Subcutaneous abdominal adipose tissue (tissue), 5 donors: Measurements from ENCODE around the gene PRR23E.

Source experiments
- H3K27ac ChIP-seq: one replicate; pipeline ENCODE4 v1.7.0; 2013; ENCODE audit warnings: low read depth, mild to moderate bottlenecking, inconsistent platforms, low read length, moderate library complexity
- H3K27me3 ChIP-seq, 5 donors: one replicate each; pipeline ENCODE4 v1.7.0; 2013; ENCODE audit warnings: low read length in 5 of 5, inconsistent platforms in 1 of 5; ENCODE audit not compliant: control insufficient read depth in 5 of 5, insufficient read depth in 4 of 5
- H3K36me3 ChIP-seq, 5 donors: one replicate each; pipeline ENCODE4 v1.7.0; 2013; ENCODE audit warnings: low read length in 5 of 5; ENCODE audit not compliant: control insufficient read depth in 5 of 5, insufficient read depth in 5 of 5
- H3K4me1 ChIP-seq, 5 donors: one replicate each; pipeline ENCODE4 v1.7.0; 2013; ENCODE audit warnings: low read length in 5 of 5, mild to moderate bottlenecking in 3 of 5, moderate library complexity in 1 of 5; ENCODE audit not compliant: control insufficient read depth in 5 of 5, insufficient read depth in 5 of 5
- H3K4me3 ChIP-seq, 5 donors: one replicate each; pipeline ENCODE4 v1.7.0; 2013; ENCODE audit warnings: low read length in 5 of 5, low read depth in 1 of 5
- H3K9ac ChIP-seq, 5 donors: one replicate each; pipeline ENCODE4 v1.7.0; 2013; ENCODE audit warnings: low read length in 5 of 5, mild to moderate bottlenecking in 4 of 5, moderate library complexity in 3 of 5
- H3K9me3 ChIP-seq, 5 donors: one replicate each; pipeline ENCODE4 v1.7.0; 2013; ENCODE audit warnings: low read length in 5 of 5; ENCODE audit not compliant: control insufficient read depth in 5 of 5
- donor health status: healthy.
- donor health status: healthy.
- donor health status: healthy.
- donor health status: healthy.
- donor health status: healthy.

PRR23E gene

DNA sequence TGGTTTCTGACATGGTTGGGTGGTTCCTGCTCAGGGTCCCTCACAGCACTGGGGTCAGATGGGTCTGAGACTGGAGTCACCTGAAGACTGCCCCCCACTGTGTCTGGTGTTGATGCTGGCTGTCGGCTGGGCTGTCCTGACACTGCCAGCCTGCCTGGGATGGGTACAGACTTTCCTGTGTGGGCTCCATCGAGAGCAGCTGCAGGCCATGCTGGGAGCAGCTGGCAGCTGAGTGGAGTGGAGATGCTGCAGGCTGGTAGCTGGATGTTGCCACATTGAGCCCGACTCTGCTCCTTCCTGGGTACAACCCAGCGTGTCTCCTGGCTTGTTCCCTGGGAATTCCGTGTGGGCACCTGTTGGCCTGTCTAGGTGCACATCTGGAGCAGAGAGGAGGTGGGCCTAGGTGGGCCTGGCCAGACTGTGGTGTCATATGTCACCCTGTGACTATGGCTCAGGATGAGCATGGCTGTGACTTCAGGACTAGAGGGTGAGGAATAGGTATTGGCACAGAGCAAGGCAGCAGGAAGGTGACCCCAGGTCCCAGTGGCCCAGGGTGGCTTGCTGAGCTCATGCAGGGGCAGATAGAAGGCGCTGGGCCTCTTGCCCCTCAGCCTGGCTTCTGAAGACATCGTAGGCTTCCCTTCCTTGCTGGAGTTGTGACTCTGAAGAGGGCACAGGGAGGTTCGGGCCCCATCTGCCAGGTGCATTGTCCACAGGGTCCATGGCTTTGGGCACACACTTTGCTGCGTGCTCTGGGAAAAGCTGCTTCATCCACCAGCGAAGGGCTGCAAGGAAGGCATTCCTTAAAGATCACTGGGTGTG is 40.0 kb upstream of the PRR23E start:
- no peaks in the 10 kb centered on the region for H3K36me3 ChIP-seq

DNA sequence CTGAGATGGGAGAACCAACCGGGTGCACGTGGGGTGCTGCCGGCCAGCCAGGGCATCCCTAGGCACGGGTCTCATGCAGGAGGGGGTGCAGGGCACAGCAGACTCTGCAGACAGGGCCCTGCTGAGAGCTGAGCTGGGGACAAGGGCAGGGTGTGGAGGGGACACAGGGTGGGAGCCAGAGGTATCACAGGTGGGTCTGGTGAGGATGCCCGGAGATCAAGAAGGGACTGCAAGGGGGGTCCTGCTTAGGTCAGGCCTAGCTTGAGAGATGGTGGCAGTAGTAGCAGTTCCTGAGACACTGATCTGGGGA is 39.5 kb upstream of the PRR23E start:
- Histone ChIP-seq H3K27ac (no peak overlapping the region), H3K4me1 (no peaks in the 10 kb centered on the region), H3K9me3 (no peaks in the 10 kb centered on the region), H3K27me3 (peaks cover 0 to 22% (median 16%) of the 10 kb centered on the region in 5 donors), H3K36me3 (no peaks in the 10 kb centered on the region), H3K4me3 (no peak overlapping the region), H3K9ac (no peak overlapping the region)

More for the DNA sequence above, 40.0 kb upstream of the PRR23E start:
- no peak overlapping the region for H3K9ac ChIP-seq
- H3K27me3 ChIP-seq: peaks cover 0 to 16% (median 12%) of the 10 kb centered on the region in 5 donors
- no peaks in the 10 kb centered on the region for H3K9me3 ChIP-seq
- H3K4me1 ChIP-seq: no peaks in the 10 kb centered on the region
- no peak overlapping the region for H3K27ac ChIP-seq
- no peak overlapping the region for H3K4me3 ChIP-seq

DNA sequence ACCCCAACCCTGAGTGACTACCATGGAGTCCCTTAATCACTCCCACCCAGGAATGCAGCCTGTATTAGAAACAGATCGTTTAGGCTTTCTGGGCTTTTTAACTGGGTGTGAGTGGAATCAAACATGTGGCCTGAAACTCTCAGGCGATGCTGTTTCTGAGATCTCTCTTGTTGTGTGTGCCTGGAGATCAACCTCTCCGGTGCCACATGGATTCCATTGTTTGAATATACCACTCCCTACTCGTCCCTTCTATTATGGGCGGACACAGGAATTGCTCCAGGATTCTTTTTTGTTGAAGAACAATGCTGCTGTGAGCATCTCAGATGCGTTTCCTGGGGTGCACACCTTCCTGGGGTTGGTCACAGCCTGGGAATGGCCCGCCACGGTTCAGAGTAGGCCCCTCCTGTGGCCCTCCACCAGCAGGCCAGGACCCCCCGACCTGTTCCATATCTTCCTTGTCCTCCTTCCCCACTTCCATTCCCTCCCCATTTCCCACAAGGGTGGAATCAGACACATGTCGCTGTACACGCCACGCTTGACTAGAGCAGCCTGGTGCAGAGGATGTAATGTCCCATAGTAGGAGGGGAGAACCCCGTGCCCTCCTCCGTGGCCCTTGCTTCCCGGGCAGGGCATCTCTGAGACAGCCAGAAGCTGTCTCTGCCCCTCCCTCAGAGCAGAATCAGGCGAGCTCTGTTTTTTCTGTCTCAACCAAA is 36.4 kb upstream of the PRR23E start:
- H3K27me3 ChIP-seq: peaks cover 0 to 29% (median 25%) of the 10 kb centered on the region in 5 donors
- no peak overlapping the region for H3K4me3 ChIP-seq
- no peak overlapping the region for H3K27ac ChIP-seq
- H3K4me1 ChIP-seq: no peaks in the 10 kb centered on the region
- no peak overlapping the region for H3K9ac ChIP-seq
- H3K36me3 ChIP-seq: no peaks in the 10 kb centered on the region
- no peaks in the 10 kb centered on the region for H3K9me3 ChIP-seq

DNA sequence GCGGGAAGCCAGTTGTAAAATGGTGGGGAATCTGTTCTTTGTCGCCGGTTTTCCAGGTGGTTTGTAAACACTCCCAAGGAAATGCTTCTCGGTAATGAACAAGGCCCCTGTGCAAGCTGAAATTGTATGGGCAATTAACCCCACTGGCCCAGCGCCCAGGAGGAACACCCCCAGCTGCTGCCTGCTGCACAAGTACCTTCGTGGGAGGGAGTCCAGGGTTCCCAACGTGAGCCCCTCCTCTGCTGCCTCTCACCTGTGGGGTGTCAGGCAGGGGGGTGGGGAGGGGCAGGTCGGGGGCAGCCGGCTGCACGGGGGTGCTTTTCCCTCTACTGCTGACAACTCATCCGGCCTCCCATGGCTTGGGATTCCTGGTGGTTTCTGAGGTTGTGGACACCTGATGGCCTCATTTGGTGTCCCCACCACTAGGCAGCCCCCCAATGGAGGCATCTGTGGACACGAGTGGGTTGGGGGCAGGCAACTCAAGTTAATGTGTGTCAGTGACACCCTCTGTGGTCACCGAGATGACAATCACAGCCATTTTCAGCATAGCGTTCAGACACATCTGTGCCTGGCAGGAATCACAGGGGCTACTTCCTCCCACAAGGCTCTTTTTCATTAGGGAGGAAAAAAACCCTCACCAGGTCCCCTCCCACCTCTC is 35.6 kb upstream of the PRR23E start:
- no peak overlapping the region for H3K9ac ChIP-seq
- no peaks in the 10 kb centered on the region for H3K36me3 ChIP-seq
- H3K27ac ChIP-seq: no peak overlapping the region
- no peak overlapping the region for H3K4me3 ChIP-seq
- H3K9me3 ChIP-seq: no peaks in the 10 kb centered on the region
- no peaks in the 10 kb centered on the region for H3K4me1 ChIP-seq
- H3K27me3 ChIP-seq: peaks cover 0 to 29% (median 25%) of the 10 kb centered on the region in 5 donors

DNA sequence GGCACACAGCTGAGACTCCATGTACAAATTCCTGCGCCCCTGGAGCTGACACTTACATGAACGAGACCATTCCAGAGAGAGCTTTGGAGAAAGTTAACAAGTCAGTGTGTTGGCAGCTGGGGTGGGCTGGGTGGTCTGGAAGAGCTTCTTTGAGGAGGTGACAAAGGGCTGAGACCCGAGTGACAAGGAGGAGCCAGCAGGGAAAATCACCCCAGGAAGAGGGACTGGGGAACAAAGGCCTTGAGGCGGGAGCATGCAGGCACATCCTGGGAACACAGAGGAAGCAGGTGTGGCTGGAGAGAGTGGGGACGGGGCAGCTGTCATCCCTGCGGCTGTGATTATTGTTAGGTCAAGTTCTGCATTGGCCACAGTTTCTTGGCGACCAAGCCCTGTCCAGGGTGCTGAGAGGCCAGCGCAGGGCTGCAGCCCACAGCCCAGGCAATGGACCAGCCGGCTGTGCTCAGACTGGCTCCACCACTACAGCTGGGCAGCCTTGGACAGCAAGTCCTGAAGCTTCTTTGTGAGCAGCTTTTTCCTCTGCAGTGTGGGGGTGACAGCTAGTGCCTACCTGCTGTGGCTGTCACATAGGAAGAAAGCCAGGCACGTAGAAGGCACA is 34.2 kb upstream of the PRR23E start:
- Histone ChIP-seq H3K9me3 (no peaks in the 10 kb centered on the region), H3K4me1 (no peaks in the 10 kb centered on the region), H3K36me3 (no peaks in the 10 kb centered on the region), H3K9ac (no peak overlapping the region), H3K27ac (no peak overlapping the region), H3K4me3 (no peak overlapping the region), H3K27me3 (peaks cover 0 to 29% (median 25%) of the 10 kb centered on the region in 5 donors)

DNA sequence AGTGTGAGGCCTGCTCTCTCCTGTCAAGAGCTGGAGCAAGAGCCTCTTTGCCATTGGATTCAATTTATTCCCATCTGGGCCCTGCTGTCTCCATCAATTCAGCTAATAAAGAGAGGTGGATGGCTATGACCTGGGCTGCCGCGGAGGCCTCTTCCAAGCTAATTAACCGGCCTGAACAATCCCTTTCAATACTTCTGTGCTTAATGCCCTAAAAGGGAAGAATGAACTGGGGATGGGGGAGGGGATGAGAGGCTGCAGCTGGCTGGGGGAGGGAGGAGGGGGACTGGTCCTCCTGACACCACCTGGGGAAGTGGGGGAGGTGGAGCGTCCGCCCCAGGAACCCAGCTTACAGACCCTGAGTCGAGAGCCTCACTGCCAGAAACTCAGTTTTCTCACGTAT is 33.4 kb upstream of the PRR23E start:
- peaks cover 0 to 29% (median 25%) of the 10 kb centered on the region in 5 donors for H3K27me3 ChIP-seq
- no peak overlapping the region for H3K4me3 ChIP-seq
- no peaks in the 10 kb centered on the region for H3K4me1 ChIP-seq
- H3K27ac ChIP-seq: no peak overlapping the region
- no peaks in the 10 kb centered on the region for H3K9me3 ChIP-seq
- no peak overlapping the region for H3K9ac ChIP-seq
- no peaks in the 10 kb centered on the region for H3K36me3 ChIP-seq

DNA sequence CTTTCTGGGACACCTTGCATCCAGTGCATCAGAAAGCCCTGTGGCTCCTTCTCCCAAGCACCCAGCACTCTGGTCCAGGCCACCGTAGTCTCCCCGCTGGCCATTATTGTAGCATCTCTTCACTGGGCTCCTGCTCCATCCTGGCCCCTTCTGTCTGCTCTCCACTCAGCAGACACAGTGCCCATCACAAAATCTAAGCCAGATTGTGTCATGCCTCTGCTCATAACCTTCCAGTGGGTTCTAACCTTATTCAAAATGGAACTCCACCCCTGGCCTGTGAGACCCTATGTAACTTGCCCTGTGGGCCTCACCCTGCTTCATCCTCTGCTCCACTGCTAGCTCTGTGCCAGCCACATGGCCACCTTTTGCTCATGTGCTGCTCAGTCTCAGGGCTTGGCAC is 31.7 kb upstream of the PRR23E start:
- no peak overlapping the region for H3K27ac ChIP-seq
- peaks cover 0 to 28% (median 25%) of the 10 kb centered on the region in 5 donors for H3K27me3 ChIP-seq
- no peak overlapping the region for H3K9ac ChIP-seq

DNA sequence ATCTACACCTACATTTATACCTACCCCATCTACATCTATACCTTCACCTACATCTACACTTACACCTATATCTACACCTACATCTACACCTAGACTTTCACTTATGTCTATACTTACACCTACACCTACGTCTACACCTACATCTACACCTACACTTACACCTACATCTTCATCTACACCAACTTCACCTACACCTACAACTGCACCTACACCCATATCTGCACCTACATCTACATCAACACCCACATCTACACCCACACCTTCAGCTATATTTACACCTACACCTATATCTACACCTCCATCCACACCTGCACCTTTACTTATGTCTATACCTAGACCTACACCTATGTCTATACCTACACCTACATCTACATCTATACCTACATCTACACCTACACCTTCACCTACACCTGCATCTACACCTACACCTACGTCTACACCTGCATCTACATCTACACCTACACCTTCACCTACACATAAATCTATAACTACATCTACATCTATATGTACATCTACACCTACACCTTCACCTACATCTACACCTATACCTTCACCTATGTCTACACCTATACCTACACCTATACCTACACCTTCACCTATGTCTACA is 30.9 kb upstream of the PRR23E start:
- Histone ChIP-seq H3K4me1 (no peaks in the 10 kb centered on the region), H3K27me3 (peaks cover 0 to 20% (median 20%) of the 10 kb centered on the region in 5 donors), H3K9ac (no peak overlapping the region), H3K27ac (no peak overlapping the region), H3K4me3 (no peak overlapping the region), H3K36me3 (no peaks in the 10 kb centered on the region), H3K9me3 (no peaks in the 10 kb centered on the region)

More for the DNA sequence above, 31.7 kb upstream of the PRR23E start:
- Histone ChIP-seq H3K4me3 (no peak overlapping the region), H3K4me1 (no peaks in the 10 kb centered on the region), H3K36me3 (no peaks in the 10 kb centered on the region), H3K9me3 (no peaks in the 10 kb centered on the region)

DNA sequence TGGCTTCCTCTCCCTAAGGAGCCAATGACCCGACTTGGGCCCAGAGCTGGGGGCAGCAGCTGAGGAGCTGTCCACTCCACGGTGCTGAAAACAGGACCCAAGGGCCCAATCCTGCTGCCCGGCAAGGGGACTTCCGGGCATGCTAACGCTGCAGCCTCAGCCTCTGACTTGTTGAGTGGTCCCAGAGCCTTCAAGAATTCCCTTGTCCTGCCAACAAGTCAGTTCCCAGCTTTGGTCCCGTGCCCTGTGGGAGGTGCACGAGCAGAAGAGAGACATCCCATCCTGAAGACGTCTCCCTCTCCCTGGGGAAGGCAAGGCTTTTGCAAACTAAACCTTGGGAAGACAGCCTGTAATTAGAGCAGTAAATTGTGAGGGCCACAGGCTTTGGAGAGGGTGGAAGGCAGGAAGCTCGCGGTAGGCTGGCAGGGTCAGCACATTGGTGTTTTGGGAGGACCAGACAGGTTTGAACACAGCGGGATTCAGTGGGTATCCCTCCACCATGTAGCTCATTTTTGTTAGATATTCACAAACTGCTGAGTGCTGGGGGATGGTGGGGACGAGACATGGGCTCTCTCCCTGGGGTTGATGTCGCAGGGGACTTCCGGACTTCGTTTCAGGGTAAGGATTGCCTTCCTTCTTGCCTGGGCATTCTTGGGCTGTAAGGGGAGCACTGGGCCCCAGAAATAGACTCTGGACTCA is 29.8 kb upstream of the PRR23E start:
- Histone ChIP-seq H3K4me3 (no peak overlapping the region), H3K36me3 (no peaks in the 10 kb centered on the region), H3K4me1 (no peaks in the 10 kb centered on the region), H3K27ac (no peak overlapping the region), H3K27me3 (peaks cover 0 to 19% (median 12%) of the 10 kb centered on the region in 5 donors), H3K9me3 (no peaks in the 10 kb centered on the region), H3K9ac (no peak overlapping the region)
